ENCODE data around the gene CACNG8.
"Not testable (repeated sequence)": the region's sequence is repeated elsewhere in the genome, so short reads cannot be mapped to it uniquely, and the experiment has no call there.

Gene CACNG8

GRCh38 chr19:54030895-54031586 is 68.3 kb downstream of the CACNG8 start:
- no peak for ATAC-seq
- peaks cover 27% of the 10 kb centered on the region for H3K27me3 Mint-ChIP-seq
- H3K9me3 Mint-ChIP-seq, result no peaks in the 10 kb centered on the region
- DNase-seq, result no peak
- H3K4me1 Mint-ChIP-seq, result no peaks in the 10 kb centered on the region
- H3K27ac Mint-ChIP-seq, result peak overlapping the region in 1 of 2 donors; percentile 81
- H3K4me3 Mint-ChIP-seq, result no peak overlapping the region

GRCh38 chr19:54035215-54036178 is 72.8 kb downstream of the CACNG8 start:
- DNase-seq, result no peak
- Mint-ChIP-seq H3K4me1 (no peaks in the 10 kb centered on the region), H3K9me3 (no peaks in the 10 kb centered on the region), H3K27ac (no peak overlapping the region), H3K4me3 (no peak overlapping the region), H3K27me3 (peaks cover 10% of the 10 kb centered on the region)
- no peak for ATAC-seq

- DNase-seq, H3K4me1 Mint-ChIP-seq, ATAC-seq: not testable (repeated sequence)
Measured at GRCh38 chr19:54036542-54036941, 73.8 kb downstream of the CACNG8 start.

More at GRCh38 chr19:54036542-54036941, 73.8 kb downstream of the CACNG8 start:
- H3K9me3 Mint-ChIP-seq, H3K27me3 Mint-ChIP-seq, H3K27ac Mint-ChIP-seq, H3K4me3 Mint-ChIP-seq: not testable (repeated sequence)
